Endothelial cell of umbilical vein (primary cell): Measurements from ENCODE around the gene ARGFX. TPM values are rescaled to one million over a fixed set of nuclear protein-coding genes. Genes with fewer than 3 reads are reported as not detected.

Experiments used
- BruUV-seq: library from RNA; stranded (reverse); fragments of 400-500 nt; replicated peaks from 2 replicates; lab custom pipeline; 2021; lab: Mats Ljungman, UMichigan
- CTCF ChIA-PET: fragments of 300-600, 350-600 bp; sonication (Branson Sonifier 250); formaldehyde crosslinking; loops from one replicate; lab custom pipeline; 2021; ENCODE audit warnings: antibody characterized with exemption, inconsistent platforms; lab: Charles Lee
- POLR2A ChIA-PET: fragments of 300-600, 350-600 bp; sonication (Branson Sonifier 250); formaldehyde crosslinking; loops from one replicate; lab custom pipeline; 2021; ENCODE audit warnings: antibody characterized with exemption, inconsistent platforms; lab: Charles Lee
- DNase-seq: peaks from one replicate; pipeline ENCODE4 v3.0.0-alpha.2; 2011; ENCODE audit warnings: low read depth, low spot score
- FAIRE-seq: peaks from 2 replicates; lab custom pipeline; 2011; peaks lifted over from hg19 to GRCh38; lab: Jason Lieb, UNC
- H2AFZ ChIP-seq: 2 replicates; pipeline ENCODE4 v1.6.0; 2012; ENCODE audit warnings: low read depth, low read length, control low read depth, inconsistent platforms
- H3K27ac ChIP-seq: 2 replicates; pipeline ENCODE4 v1.5.1; 2011; ENCODE audit warnings: low read depth, mild to moderate bottlenecking, control low read depth, low read length, moderate library complexity; ENCODE audit not compliant: insufficient read depth
- H3K27me3 ChIP-seq, 2 experiments: 2 replicates each; pipeline versions ENCODE4 v1.6.0 to v1.6.1; 2011; ENCODE audit warnings: low read length in 2 of 2, mixed read lengths in 1 of 2; ENCODE audit not compliant: control insufficient read depth in 2 of 2, insufficient read depth in 2 of 2
- H3K36me3 ChIP-seq, 2 experiments: 2 replicates in 1 of 2; 3 replicates in 1 of 2; pipeline ENCODE4 v1.5.1; 2011; ENCODE audit warnings: low read length in 2 of 2, mild to moderate bottlenecking in 1 of 2, moderate library complexity in 1 of 2; ENCODE audit not compliant: control insufficient read depth in 2 of 2, insufficient read depth in 2 of 2; ENCODE audit errors: extremely low read depth in 1 of 2
- H3K4me1 ChIP-seq: 3 replicates; pipeline ENCODE4 v1.5.1; 2011; ENCODE audit warnings: mild to moderate bottlenecking, low read length; ENCODE audit not compliant: control insufficient read depth, insufficient read depth; ENCODE audit errors: extremely low read depth
- H3K4me2 ChIP-seq: 2 replicates; pipeline ENCODE4 v1.6.1; 2011; ENCODE audit warnings: low read length, control low read depth, mixed read lengths; ENCODE audit not compliant: insufficient read depth
- H3K4me3 ChIP-seq, 3 experiments: fragments of 200-600 bp in 1 of 3; sonication (generic), shearing (Covaris generic) in 1 of 3; replicated peaks in 1 of 3; 2 replicates each; pipeline ENCODE4 v1.5.1; 2011 to 2016; ENCODE audit warnings: control low read depth in 3 of 3, low read length in 3 of 3, mild to moderate bottlenecking in 2 of 3, inconsistent platforms in 1 of 3, low read depth in 1 of 3, moderate library complexity in 1 of 3; ENCODE audit not compliant: insufficient read depth in 1 of 3
- H3K79me2 ChIP-seq: 2 replicates; pipeline ENCODE4 v1.6.0; 2012; ENCODE audit warnings: low read length, inconsistent platforms; ENCODE audit not compliant: control insufficient read depth, insufficient read depth
- H3K9ac ChIP-seq: replicated peaks from 2 replicates; pipeline ENCODE3; 2011; ENCODE audit warnings: low read length, control low read depth; ENCODE audit not compliant: insufficient read depth; ENCODE audit errors: extremely low read depth
- H3K9me1 ChIP-seq: replicated peaks from 3 replicates; pipeline ENCODE4 v1.6.0; 2011; ENCODE audit warnings: mild to moderate bottlenecking, low read length; ENCODE audit not compliant: control insufficient read depth, insufficient read depth; ENCODE audit errors: extremely low read depth
- H3K9me3 ChIP-seq: replicated peaks from 2 replicates; pipeline ENCODE4 v1.5.1; 2012; ENCODE audit warnings: low read length, inconsistent platforms; ENCODE audit not compliant: control insufficient read depth, insufficient read depth
- H4K20me1 ChIP-seq: replicated peaks from 2 replicates; pipeline ENCODE3; 2011; ENCODE audit warnings: mild to moderate bottlenecking, low read length; ENCODE audit not compliant: control insufficient read depth, insufficient read depth; ENCODE audit errors: extremely low read depth
- EZH2 ChIP-seq: IDR thresholded peaks from 2 replicates; pipeline ENCODE4 v1.6.1; 2012; ENCODE audit warnings: borderline replicate concordance, low read depth, mild to moderate bottlenecking, moderate library complexity, low read length, inconsistent platforms; ENCODE audit not compliant: severe bottlenecking
- FOS ChIP-seq: IDR thresholded peaks from 2 replicates; pipeline ENCODE4 v1.6.1; 2011; ENCODE audit warnings: mild to moderate bottlenecking, low read length, moderate library complexity, borderline replicate concordance; ENCODE audit not compliant: insufficient read depth
- GATA2 ChIP-seq: IDR thresholded peaks from 2 replicates; pipeline ENCODE4 v1.7.0; 2011; ENCODE audit warnings: low read depth, mild to moderate bottlenecking, moderate library complexity, mixed read lengths, low read length; ENCODE audit not compliant: insufficient read length, insufficient read depth
- JUN ChIP-seq: IDR thresholded peaks from 2 replicates; pipeline ENCODE4 v1.6.1; 2011; ENCODE audit warnings: borderline replicate concordance, low read depth; ENCODE audit not compliant: insufficient read length, insufficient read depth
- MAX ChIP-seq: IDR thresholded peaks from 2 replicates; pipeline ENCODE4 v1.6.1; 2011; ENCODE audit not compliant: insufficient read depth, insufficient read length
- MYC ChIP-seq: IDR thresholded peaks from one replicate; pipeline ENCODE4 v1.6.1; 2011; ENCODE audit warnings: mild to moderate bottlenecking, low read depth, low read length
- POLR2A ChIP-seq: IDR thresholded peaks from 2 replicates; pipeline ENCODE4 v1.6.1; 2012; ENCODE audit warnings: low read depth, mild to moderate bottlenecking, control low read depth, low read length
- POLR2AphosphoS5 ChIP-seq: IDR thresholded peaks from 2 replicates; pipeline ENCODE4 v1.6.1; 2012; ENCODE audit warnings: low read depth, mild to moderate bottlenecking, control low read depth, low read length, moderate library complexity; ENCODE audit not compliant: insufficient read depth
- dilution Hi-C: fragments of 300-500 bp; cut with MboI; formaldehyde crosslinking; loops from one replicate; pipeline ENCODE4 v1.15.0; 2019; ENCODE audit warnings: low sequenced_read_pairs; ENCODE audit not compliant: extremely low pct_ligation_motif_present
- intact Hi-C: fragments of 100-400 bp; cut with micrococcal nuclease; formaldehyde crosslinking; loops from one replicate; pipeline ENCODE4 v1.10.0; 2022
- polyA plus RNA-seq, 4 experiments: library from polyadenylated mRNA; depleted of rRNA in 3 of 4; stranded (reverse) in 3 of 4; unstranded in 1 of 4; fragments of >200 nt; gene quantifications; 2 replicates each; pipeline versions ENCODE4 v1.2.1 to v1.2.3, GENCODE V29; 2011 to 2012; ENCODE audit warnings: missing spikeins in 1 of 4
- total RNA-seq: library from RNA; stranded (reverse); gene quantifications from 2 replicates; pipeline ENCODE4 v1.2.3, GENCODE V29; 2021
- TF ChIP-seq, protein P1 (sequence below), 2 donors: IDR thresholded peaks; 1 replicate in 1 of 2; 2 replicates in 1 of 2; pipeline ENCODE4 v1.5.1; 2011; ENCODE audit warnings: low read length in 2 of 2, mild to moderate bottlenecking in 2 of 2, moderate library complexity in 2 of 2, control low read depth in 1 of 2, inconsistent platforms in 1 of 2, low read depth in 1 of 2; ENCODE audit not compliant: insufficient read depth in 1 of 2; ENCODE audit errors: extremely low read depth in 1 of 2

Gene ARGFX
- total and polyA plus RNA-seq, 2 donors (not counting 3 experiments of a cell fraction or from before 2014, with no cell fraction given), result not detected

- no peaks in the 10 kb centered on the region for H3K27me3 ChIP-seq
- H3K36me3 ChIP-seq, result no peaks in the 10 kb centered on the region
- DNase-seq (no peak), FAIRE-seq (no peak)
- H3K79me2 ChIP-seq, result no peaks in the 10 kb centered on the region
- intact Hi-C loops, result no loop called here
- H3K9ac ChIP-seq, result no peak overlapping the region
- dilution Hi-C loops, result no loop called here
- no peak overlapping the region for H3K27ac ChIP-seq
- no peak for TF ChIP-seq MAX
- TF ChIP-seq JUN, result no peak
- TF ChIP-seq FOS, result no peak
- TF ChIP-seq POLR2A, result no peak
- TF ChIP-seq EZH2, result no peak
- no peak for TF ChIP-seq GATA2
- TF ChIP-seq POLR2AphosphoS5, result no peak
- TF ChIP-seq, protein P1, sequence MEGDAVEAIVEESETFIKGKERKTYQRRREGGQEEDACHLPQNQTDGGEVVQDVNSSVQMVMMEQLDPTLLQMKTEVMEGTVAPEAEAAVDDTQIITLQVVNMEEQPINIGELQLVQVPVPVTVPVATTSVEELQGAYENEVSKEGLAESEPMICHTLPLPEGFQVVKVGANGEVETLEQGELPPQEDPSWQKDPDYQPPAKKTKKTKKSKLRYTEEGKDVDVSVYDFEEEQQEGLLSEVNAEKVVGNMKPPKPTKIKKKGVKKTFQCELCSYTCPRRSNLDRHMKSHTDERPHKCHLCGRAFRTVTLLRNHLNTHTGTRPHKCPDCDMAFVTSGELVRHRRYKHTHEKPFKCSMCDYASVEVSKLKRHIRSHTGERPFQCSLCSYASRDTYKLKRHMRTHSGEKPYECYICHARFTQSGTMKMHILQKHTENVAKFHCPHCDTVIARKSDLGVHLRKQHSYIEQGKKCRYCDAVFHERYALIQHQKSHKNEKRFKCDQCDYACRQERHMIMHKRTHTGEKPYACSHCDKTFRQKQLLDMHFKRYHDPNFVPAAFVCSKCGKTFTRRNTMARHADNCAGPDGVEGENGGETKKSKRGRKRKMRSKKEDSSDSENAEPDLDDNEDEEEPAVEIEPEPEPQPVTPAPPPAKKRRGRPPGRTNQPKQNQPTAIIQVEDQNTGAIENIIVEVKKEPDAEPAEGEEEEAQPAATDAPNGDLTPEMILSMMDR (IDR thresholded peaks at IDR 0.05; ENCODE audit: extremely low read depth in 1 of 2, insufficient read depth in 1 of 2, low read depth in 1 of 2, low read length in 2 of 2), result no peak
- no peak for TF ChIP-seq MYC
- ChIA-PET POLR2A (no interaction called here), CTCF (interaction anchor here (0.7 kb wide), 1 partner anchor 706 kb away, joined by 3 read pairs; no protein-coding TSS in a partner anchor)
- H3K4me3 ChIP-seq, result no peak overlapping the region
- no peaks in the 10 kb centered on the region for H3K9me1 ChIP-seq
- no peak overlapping the region for H2AFZ ChIP-seq
- no peaks in the 10 kb centered on the region for H3K4me1 ChIP-seq
- no peaks in the 10 kb centered on the region for H4K20me1 ChIP-seq
- no TSS peak for BruUV-seq
- no peaks in the 10 kb centered on the region for H3K9me3 ChIP-seq
- H3K4me2 ChIP-seq, result no peak overlapping the region
Measured at GRCh38 chr3:121552797-121553196, 15.0 kb upstream of the ARGFX start.
